Measurements from ENCODE around the gene TGFBI. TPM values are rescaled to one million over a fixed set of nuclear protein-coding genes. Genes with fewer than 3 reads are reported as not detected.
A peak's percentile ranks its signal among the peaks of the same experiment; 100 is the strongest.

The TGFBI gene
- total and polyA plus RNA-seq, 12 donors = 29.6 to 137 (median 50.4) TPM

- H3K36me3 ChIP-seq = peaks cover 0 to 100% (median 6%) of the 10 kb centered on the region in 9 donors
- intact Hi-C loops (cut with DNase I) = loop anchor here in 3 of 10 donors (5.0 kb wide), 3 partner anchors 32 to 1278 kb away; no protein-coding TSS in a partner anchor
- ATAC-seq (peak in 7 of 8 donors; percentile 2 to 55 (median 20)), DNase-seq (peak in 1 of 2 donors; percentile 49)
- H3K9me3 ChIP-seq = no peaks in the 10 kb centered on the region
- peaks cover 0 to 45% (median 37%) of the 10 kb centered on the region in 9 donors for H3K4me1 ChIP-seq
- TF ChIP-seq CTCF (IDR thresholded peaks at IDR 0.05) = no peak
- no peaks in the 10 kb centered on the region for H3K27me3 ChIP-seq
- H3K27ac ChIP-seq = peak overlapping the region in 8 of 10 donors; percentile 28 to 61 (median 50)
- WGBS, 2 donors = 66 to 74% methylated on average over 7 of the region's 7 CpGs
- no peak overlapping the region for H3K4me3 ChIP-seq
Measured at GRCh38 chr5:136054142-136055019, 25.6 kb downstream of the TGFBI start.

GRCh38 chr5:136055612-136056309, 27.0 kb downstream of the TGFBI start:
- intact Hi-C loops (cut with DNase I) = loop anchor here in 2 of 10 donors (5.0 kb wide), 2 partner anchors 33 to 108 kb away; no protein-coding TSS in a partner anchor
- Histone ChIP-seq H3K27ac (no peak overlapping the region), H3K4me1 (peaks cover 0 to 49% (median 39%) of the 10 kb centered on the region in 9 donors), H3K4me3 (no peak overlapping the region), H3K36me3 (peaks cover 0 to 100% (median 1%) of the 10 kb centered on the region in 9 donors), H3K27me3 (no peaks in the 10 kb centered on the region), H3K9me3 (no peaks in the 10 kb centered on the region)
- WGBS, 2 donors = 91% methylated on average over 14 of the region's 14 CpGs
- DNase-seq (no peak), ATAC-seq (no peak)
- no peak for TF ChIP-seq CTCF (IDR thresholded peaks at IDR 0.05)

- Histone ChIP-seq H3K27me3 (no peaks in the 10 kb centered on the region), H3K9me3 (no peaks in the 10 kb centered on the region), H3K4me3 (no peak overlapping the region), H3K27ac (peak overlapping the region in 3 of 10 donors; percentile 28 to 72 (median 42)), H3K36me3 (peaks cover 0 to 100% (median 4%) of the 10 kb centered on the region in 9 donors), H3K4me1 (peaks cover 0 to 49% (median 39%) of the 10 kb centered on the region in 9 donors)
- no peak for ATAC-seq
- intact Hi-C loops (cut with DNase I) = loop anchor here in 2 of 10 donors (5.0 kb wide), 2 partner anchors 34 to 109 kb away; no protein-coding TSS in a partner anchor
- DNase-seq = no peak
- 89 to 93% methylated on average over 5 of the region's 5 CpGs for WGBS, 2 donors
- TF ChIP-seq CTCF (IDR thresholded peaks at IDR 0.05) = no peak
Measured at GRCh38 chr5:136056336-136056735, 27.5 kb downstream of the TGFBI start.

- peak overlapping the region in 6 of 10 donors; percentile 42 to 72 (median 66) for H3K27ac ChIP-seq
- DNase-seq = no peak
- ATAC-seq = no peak
- 89 to 91% methylated on average over 8 of the region's 8 CpGs for WGBS, 2 donors
- peaks cover 0 to 49% (median 39%) of the 10 kb centered on the region in 9 donors for H3K4me1 ChIP-seq
- intact Hi-C loops (cut with DNase I) = loop anchor here in 2 of 10 donors (5.0 kb wide), 2 partner anchors 35 to 110 kb away; no protein-coding TSS in a partner anchor
- H3K4me3 ChIP-seq = no peak overlapping the region
- H3K36me3 ChIP-seq = peaks cover 0 to 100% (median 9%) of the 10 kb centered on the region in 9 donors
- H3K27me3 ChIP-seq = no peaks in the 10 kb centered on the region
- H3K9me3 ChIP-seq = no peaks in the 10 kb centered on the region
- TF ChIP-seq CTCF (IDR thresholded peaks at IDR 0.05) = no peak
Measured at GRCh38 chr5:136056771-136057335, 28.1 kb downstream of the TGFBI start.
